Prostate gland (tissue), 2 donors: Measurements from ENCODE around the gene PSMB10. TPM values are rescaled to one million over a fixed set of nuclear protein-coding genes. Genes with fewer than 3 reads are reported as not detected.

ENCODE experiments used
- DNase-seq: peaks from one replicate; pipeline ENCODE4 v3.0.0-alpha.2; 2019; ENCODE audit warnings: low spot score
- H3K27ac ChIP-seq, 2 donors: fragments of 200-600 bp; sonication (generic); 2 replicates each; pipeline ENCODE4 v1.5.1; 2017 to 2019
- H3K27me3 ChIP-seq: fragments of 200-600 bp; sonication (generic); replicated peaks from 2 replicates; pipeline ENCODE4 v1.5.1; 2019; ENCODE audit not compliant: insufficient read depth
- H3K36me3 ChIP-seq, 2 donors: fragments of 200-600 bp; sonication (generic); 1 replicate in 1 of 2; 2 replicates in 1 of 2; pipeline versions ENCODE4 v1.5.1 to v1.8.1; 2017 to 2019
- H3K4me1 ChIP-seq: fragments of 200-600 bp; sonication (generic); replicated peaks from 2 replicates; pipeline ENCODE4 v1.5.1; 2019
- H3K4me3 ChIP-seq, 2 donors: fragments of 200-600 bp; sonication (generic); 2 replicates each; pipeline ENCODE4 v1.5.1; 2017 to 2019
- H3K9me3 ChIP-seq: fragments of 200-600 bp; sonication (generic); 2 replicates; pipeline ENCODE4 v1.5.1; 2017
- POLR2A ChIP-seq: fragments of 450-650 bp; IDR thresholded peaks from one replicate; pipeline ENCODE4 v1.6.1; 2016; ENCODE audit warnings: antibody characterized with exemption, mild to moderate bottlenecking
- POLR2AphosphoS5 ChIP-seq: sonication (generic); formaldehyde crosslinking; IDR thresholded peaks from one replicate; pipeline ENCODE4 v1.6.1; 2017; ENCODE audit warnings: antibody characterized with exemption
- WGBS: methylation state at CpG from one replicate; pipeline ENCODE4 v1.1.5; 2018; 5-methylcytosine and 5-hydroxymethylcytosine counted together
- intact Hi-C: fragments of 100-400 bp; cut with DNase I; formaldehyde crosslinking; loops from one replicate; pipeline ENCODE4 v1.14.2; 2022
- total RNA-seq, 2 donors: library from RNA; depleted of rRNA; stranded (reverse); fragments of >200 nt; gene quantifications; one replicate each; pipeline ENCODE4 v1.1.0, GENCODE V29; 2016
- TF ChIP-seq, protein P1 (sequence below), 4 experiments: fragments of 200-600 bp in 2 of 4; fragments of 450-650 bp in 2 of 4; sonication (generic) in 2 of 4; IDR thresholded peaks; 1 replicate in 3 of 4; 2 replicates in 1 of 4; pipeline ENCODE4 v1.5.1; 2016 to 2019; ENCODE audit warnings: antibody characterized with exemption in 4 of 4, mild to moderate bottlenecking in 2 of 4, moderate library complexity in 2 of 4

PSMB10 gene
- total RNA-seq, 2 donors from 2014 or later, result 29.9 to 42.5 TPM

- Histone ChIP-seq H3K27ac (no peak overlapping the region), H3K36me3 (peaks cover 28 to 36% of the 10 kb centered on the region in 2 donors), H3K4me3 (no peak overlapping the region), H3K4me1 (no peaks in the 10 kb centered on the region), H3K27me3 (no peaks in the 10 kb centered on the region), H3K9me3 (no peaks in the 10 kb centered on the region)
- TF ChIP-seq, protein P1, sequence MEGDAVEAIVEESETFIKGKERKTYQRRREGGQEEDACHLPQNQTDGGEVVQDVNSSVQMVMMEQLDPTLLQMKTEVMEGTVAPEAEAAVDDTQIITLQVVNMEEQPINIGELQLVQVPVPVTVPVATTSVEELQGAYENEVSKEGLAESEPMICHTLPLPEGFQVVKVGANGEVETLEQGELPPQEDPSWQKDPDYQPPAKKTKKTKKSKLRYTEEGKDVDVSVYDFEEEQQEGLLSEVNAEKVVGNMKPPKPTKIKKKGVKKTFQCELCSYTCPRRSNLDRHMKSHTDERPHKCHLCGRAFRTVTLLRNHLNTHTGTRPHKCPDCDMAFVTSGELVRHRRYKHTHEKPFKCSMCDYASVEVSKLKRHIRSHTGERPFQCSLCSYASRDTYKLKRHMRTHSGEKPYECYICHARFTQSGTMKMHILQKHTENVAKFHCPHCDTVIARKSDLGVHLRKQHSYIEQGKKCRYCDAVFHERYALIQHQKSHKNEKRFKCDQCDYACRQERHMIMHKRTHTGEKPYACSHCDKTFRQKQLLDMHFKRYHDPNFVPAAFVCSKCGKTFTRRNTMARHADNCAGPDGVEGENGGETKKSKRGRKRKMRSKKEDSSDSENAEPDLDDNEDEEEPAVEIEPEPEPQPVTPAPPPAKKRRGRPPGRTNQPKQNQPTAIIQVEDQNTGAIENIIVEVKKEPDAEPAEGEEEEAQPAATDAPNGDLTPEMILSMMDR (IDR thresholded peaks at IDR 0.05), result no peak
- no peak for TF ChIP-seq POLR2AphosphoS5
- TF ChIP-seq POLR2A, result no peak
- DNase-seq, result no peak
- intact Hi-C loops, result no loop called here
- WGBS, result 90% methylated on average over 15 of the region's 15 CpGs
Observed at GRCh38 chr16:67948015-67948414, 11.4 kb upstream of the PSMB10 start.

DNA sequence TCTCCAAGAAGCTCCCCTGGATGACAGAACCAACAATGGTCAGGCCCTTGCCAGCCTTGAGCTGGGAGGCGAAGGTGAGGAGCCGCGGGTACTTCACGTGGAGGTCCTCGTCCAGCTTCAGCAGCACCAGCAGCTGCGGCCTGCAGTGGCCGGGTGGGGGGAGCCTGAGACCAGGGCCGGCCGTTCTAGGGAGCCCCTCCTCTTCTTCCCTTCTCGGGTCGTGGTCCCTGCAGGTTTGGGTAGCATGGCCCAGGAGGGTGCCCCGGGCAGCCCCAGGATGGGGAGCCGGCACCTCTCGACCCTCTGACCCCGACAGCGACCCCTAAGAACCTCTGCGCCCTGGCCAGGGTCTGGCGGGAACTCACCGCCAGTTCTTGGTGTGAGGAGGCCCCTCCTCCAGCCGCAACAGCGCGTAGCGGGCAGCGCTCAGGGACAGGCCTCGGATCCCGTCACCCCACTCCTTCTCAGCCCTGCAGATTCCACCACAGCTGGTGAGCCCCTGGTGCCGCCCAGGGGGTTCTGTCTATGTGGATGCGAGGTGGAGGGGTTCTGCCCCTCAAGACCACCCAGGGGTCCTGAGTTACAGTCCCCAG, 10.4 kb upstream of the PSMB10 start:
- Histone ChIP-seq H3K27ac (no peak overlapping the region), H3K27me3 (no peaks in the 10 kb centered on the region), H3K36me3 (peaks cover 28 to 40% of the 10 kb centered on the region in 2 donors), H3K9me3 (no peaks in the 10 kb centered on the region), H3K4me1 (no peaks in the 10 kb centered on the region), H3K4me3 (no peak overlapping the region)
- no peak for DNase-seq
- intact Hi-C loops, result no loop called here
- 88% methylated on average over 17 of the region's 28 CpGs for WGBS
- TF ChIP-seq POLR2AphosphoS5 (no peak), POLR2A (no peak)
- TF ChIP-seq, protein P1 (IDR thresholded peaks at IDR 0.05), result no peak

DNA sequence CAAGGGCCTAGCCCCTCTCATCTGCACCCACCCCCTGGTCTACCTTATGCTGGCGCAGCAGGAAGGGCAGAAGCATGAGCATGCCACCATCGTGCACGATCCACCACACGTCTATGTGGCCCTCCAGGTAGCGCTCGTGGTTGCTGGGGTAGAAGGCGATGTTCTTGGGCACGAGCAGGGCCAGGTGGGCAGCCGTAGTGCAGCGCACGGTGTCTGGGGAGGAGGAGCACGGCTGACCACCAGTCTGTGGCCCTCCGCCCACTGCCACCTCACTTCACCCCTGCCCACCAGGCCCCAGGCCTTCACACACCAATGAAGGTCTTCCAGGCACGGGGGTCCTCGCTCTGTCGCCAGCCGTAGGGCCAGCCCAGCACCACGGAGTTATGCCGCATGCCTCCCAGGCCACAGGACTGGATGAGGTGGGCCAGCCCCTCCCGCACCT, 9.5 kb upstream of the PSMB10 start:
- 96% methylated on average over 20 of the region's 20 CpGs for WGBS
- Histone ChIP-seq H3K9me3 (no peaks in the 10 kb centered on the region), H3K27ac (no peak overlapping the region), H3K36me3 (peaks cover 28 to 40% of the 10 kb centered on the region in 2 donors), H3K4me1 (no peaks in the 10 kb centered on the region), H3K4me3 (no peak overlapping the region), H3K27me3 (no peaks in the 10 kb centered on the region)
- DNase-seq, result no peak
- intact Hi-C loops, result no loop called here
- TF ChIP-seq, protein P1 (IDR thresholded peaks at IDR 0.05), result no peak
- TF ChIP-seq POLR2AphosphoS5, result no peak
- no peak for TF ChIP-seq POLR2A

DNA sequence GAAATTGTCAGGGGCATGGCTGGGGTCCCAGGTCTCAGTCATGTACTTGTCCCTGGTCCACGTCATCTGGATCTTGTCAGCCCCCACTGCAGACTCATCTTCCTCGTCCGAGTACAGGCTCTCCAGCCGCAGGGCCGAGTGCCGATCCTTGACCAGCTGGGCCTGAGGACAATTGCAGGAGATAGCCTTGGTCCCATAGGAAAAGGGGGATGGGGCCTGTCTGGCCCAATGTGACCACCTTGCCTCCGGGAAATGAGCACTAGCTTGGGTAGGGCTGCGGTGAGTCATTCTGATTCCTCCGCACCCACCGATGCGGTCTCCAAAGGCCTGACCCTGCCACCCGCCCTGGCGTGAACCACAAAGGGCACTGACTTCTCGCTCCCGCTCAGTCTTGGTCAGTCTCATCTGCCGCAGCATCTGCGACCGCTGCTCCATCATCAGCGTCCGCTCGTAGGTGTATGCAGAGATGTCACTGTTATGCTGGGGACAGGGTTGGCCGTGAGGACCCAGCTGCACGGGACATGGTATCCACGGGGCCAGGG, 8.8 kb upstream of the PSMB10 start:
- Histone ChIP-seq H3K4me1 (no peaks in the 10 kb centered on the region), H3K36me3 (peaks cover 27 to 40% of the 10 kb centered on the region in 2 donors), H3K27me3 (no peaks in the 10 kb centered on the region), H3K4me3 (no peak overlapping the region), H3K9me3 (no peaks in the 10 kb centered on the region), H3K27ac (peak overlapping the region in 1 of 2 donors; percentile 59)
- intact Hi-C loops, result no loop called here
- TF ChIP-seq POLR2AphosphoS5 (no peak), POLR2A (no peak)
- TF ChIP-seq, protein P1 (IDR thresholded peaks at IDR 0.05), result no peak
- DNase-seq, result no peak
- 89% methylated on average over 24 of the region's 24 CpGs for WGBS
